Uterus (tissue), 2 donors: Measurements from ENCODE around the gene KRTAP10-12.

Experiments
- POLR2A ChIP-seq, 2 donors: fragments of 450-650 bp; IDR thresholded peaks; one replicate each; pipeline ENCODE4 v1.6.1; 2016; ENCODE audit warnings: antibody characterized with exemption in 2 of 2, mild to moderate bottlenecking in 1 of 2, moderate library complexity in 1 of 2
- TF ChIP-seq, protein P1 (sequence below), 4 experiments: fragments of 200-600 bp in 2 of 4; fragments of 450-650 bp in 2 of 4; sonication (generic) in 2 of 4; IDR thresholded peaks; one replicate each; pipeline ENCODE4 v1.5.1; 2016 to 2019; ENCODE audit warnings: antibody characterized with exemption in 4 of 4, mild to moderate bottlenecking in 2 of 4, moderate library complexity in 1 of 4

GRCh38 chr21:44730028-44730395 lies 33.0 kb downstream of the KRTAP10-12 start:
- TF ChIP-seq, protein P1, sequence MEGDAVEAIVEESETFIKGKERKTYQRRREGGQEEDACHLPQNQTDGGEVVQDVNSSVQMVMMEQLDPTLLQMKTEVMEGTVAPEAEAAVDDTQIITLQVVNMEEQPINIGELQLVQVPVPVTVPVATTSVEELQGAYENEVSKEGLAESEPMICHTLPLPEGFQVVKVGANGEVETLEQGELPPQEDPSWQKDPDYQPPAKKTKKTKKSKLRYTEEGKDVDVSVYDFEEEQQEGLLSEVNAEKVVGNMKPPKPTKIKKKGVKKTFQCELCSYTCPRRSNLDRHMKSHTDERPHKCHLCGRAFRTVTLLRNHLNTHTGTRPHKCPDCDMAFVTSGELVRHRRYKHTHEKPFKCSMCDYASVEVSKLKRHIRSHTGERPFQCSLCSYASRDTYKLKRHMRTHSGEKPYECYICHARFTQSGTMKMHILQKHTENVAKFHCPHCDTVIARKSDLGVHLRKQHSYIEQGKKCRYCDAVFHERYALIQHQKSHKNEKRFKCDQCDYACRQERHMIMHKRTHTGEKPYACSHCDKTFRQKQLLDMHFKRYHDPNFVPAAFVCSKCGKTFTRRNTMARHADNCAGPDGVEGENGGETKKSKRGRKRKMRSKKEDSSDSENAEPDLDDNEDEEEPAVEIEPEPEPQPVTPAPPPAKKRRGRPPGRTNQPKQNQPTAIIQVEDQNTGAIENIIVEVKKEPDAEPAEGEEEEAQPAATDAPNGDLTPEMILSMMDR (IDR thresholded peaks at IDR 0.05): no peak
- no peak for TF ChIP-seq POLR2A (IDR thresholded peaks at IDR 0.05)
